Activated gamma-delta T cell treated with Interleukin-2 at 50 U/mL for 16 hours (primary cell): Measurements from ENCODE around the gene BRSK2.
"Not testable (repeated sequence)": the region's sequence is repeated elsewhere in the genome, so short reads cannot be mapped to it uniquely, and the experiment has no call there.

Experiments used
- DNase-seq: peaks from one replicate; pipeline ENCODE4 v3.0.0-alpha.2; 2020

Gene BRSK2

GRCh38 chr11:1354125-1354938 lies 35.4 kb upstream of the BRSK2 start:
- DNase-seq: no peak

DNA sequence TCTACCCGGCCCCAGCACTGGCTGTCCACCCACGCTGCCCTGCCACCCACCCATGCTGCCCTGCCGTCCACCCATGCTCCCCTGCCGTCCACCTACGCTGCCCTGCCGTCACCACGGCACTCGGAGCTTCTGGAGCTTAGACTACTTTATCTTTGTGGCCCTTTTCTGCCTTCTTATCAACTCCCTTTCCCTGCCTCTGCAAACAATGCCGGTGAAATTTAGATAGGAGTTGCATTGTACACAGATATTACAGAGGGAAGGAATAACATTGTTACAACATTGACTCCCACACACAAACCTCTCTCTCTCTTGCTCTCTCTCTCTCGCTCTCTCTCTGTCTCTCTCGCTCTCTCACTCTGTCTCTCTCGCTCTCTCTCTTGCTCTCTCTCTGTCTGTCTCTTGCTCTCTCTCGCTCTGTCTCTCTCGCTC lies 33.7 kb upstream of the BRSK2 start:
- DNase-seq: no peak

GRCh38 chr11:1356478-1356960 lies 33.2 kb upstream of the BRSK2 start:
- DNase-seq: no peak

- DNase-seq: no peak
Observed at GRCh38 chr11:1358286-1358685, 31.4 kb upstream of the BRSK2 start.

GRCh38 chr11:1358931-1359330 lies 30.8 kb upstream of the BRSK2 start:
- not testable (repeated sequence) for DNase-seq

GRCh38 chr11:1359556-1359955 lies 30.2 kb upstream of the BRSK2 start:
- no peak for DNase-seq

- no peak for DNase-seq
Observed at GRCh38 chr11:1360181-1360834, 29.4 kb upstream of the BRSK2 start.

GRCh38 chr11:1360835-1361357 lies 28.8 kb upstream of the BRSK2 start:
- no peak for DNase-seq

DNA sequence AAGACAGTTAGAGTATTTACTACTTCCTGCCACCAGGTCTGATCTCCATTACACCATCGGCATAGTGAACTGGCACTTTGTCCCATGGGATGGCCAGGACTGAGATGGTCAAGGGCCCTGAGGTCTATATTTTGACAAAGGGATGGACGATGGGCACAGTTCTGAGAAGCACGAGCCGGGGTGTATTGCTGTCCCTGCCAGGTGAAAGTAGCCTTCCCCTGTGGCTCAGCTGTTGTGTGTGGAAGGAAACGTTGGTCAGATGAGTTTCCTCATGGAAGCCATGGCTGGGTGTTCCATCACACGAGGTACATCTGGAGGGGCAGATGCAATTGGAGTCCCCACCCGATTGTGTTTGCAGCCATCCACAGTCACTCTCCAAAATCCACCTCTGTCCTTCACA lies 27.9 kb upstream of the BRSK2 start:
- no peak for DNase-seq

GRCh38 chr11:1367721-1368120 lies 22.0 kb upstream of the BRSK2 start:
- DNase-seq: no peak

- no peak for DNase-seq
Observed at GRCh38 chr11:1368216-1368615, 21.5 kb upstream of the BRSK2 start.

DNA sequence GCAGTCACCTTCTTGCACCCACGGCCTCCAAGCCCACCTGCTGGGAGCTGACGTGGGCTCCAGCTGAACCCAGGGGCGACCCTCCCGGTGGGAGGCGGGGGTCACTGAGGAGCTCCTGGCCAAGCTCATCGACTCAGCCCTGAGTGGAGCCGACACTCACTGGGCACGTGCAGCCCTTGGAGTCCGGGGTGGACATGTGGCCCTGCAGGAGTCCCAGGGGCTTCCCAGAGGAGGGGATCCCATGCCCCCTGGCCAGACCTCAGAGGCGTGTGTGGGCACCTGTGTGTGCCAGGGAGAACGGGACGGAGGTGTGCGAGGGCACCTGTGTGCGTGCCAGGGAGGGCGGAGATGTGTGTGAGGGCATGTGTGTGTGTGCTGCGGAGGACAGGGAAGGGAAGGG lies 20.8 kb upstream of the BRSK2 start:
- no peak for DNase-seq

DNA sequence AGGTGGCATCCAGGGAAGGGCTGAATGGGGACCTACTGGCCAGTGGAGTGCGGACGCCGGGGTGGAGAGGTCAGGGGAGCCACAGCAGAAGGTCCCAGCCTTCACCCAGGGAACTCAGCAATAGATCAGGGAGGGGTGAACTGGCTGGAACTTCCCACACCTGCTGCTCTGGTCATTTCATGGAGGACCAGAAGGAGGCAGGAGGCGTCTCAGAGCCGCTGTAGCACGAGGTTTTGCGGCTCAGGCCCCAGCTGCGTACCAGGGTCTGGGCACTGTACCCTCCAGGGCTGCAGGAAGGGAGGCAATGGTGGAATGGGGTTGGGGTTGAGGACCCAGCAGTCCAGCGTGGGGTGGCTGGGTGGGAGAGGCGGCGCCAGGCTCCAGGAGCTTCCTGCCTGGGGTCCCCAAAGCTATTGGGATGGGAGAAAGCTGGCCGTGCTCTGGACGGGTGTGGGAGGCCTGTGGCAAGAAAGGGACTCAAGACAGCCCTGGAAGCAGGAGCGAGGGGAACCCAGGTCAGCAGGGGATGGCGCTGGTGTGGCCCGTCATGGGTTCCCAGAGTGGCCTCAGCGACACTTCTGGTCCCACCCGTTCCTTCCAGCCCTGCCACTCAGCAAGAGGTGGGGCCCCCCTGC lies 20.2 kb upstream of the BRSK2 start:
- DNase-seq: no peak

GRCh38 chr11:1370186-1371025 lies 19.3 kb upstream of the BRSK2 start:
- DNase-seq: no peak

DNA sequence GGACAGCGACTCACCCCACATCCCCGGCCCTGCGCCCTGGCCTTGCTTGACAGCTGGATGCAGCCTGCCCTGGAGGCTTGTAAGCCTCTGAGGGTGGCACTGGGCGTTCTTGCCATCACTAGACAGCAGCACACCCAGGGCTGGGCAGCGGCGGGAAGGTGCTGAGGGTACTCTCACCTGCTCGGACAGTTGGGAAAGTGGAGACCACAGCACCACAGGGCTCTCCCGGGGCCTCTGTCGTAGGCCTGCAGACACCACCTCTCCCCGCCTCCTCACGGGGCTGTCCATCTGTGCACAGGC lies 18.8 kb upstream of the BRSK2 start:
- no peak for DNase-seq

GRCh38 chr11:1371377-1371776 lies 18.4 kb upstream of the BRSK2 start:
- no peak for DNase-seq

DNA sequence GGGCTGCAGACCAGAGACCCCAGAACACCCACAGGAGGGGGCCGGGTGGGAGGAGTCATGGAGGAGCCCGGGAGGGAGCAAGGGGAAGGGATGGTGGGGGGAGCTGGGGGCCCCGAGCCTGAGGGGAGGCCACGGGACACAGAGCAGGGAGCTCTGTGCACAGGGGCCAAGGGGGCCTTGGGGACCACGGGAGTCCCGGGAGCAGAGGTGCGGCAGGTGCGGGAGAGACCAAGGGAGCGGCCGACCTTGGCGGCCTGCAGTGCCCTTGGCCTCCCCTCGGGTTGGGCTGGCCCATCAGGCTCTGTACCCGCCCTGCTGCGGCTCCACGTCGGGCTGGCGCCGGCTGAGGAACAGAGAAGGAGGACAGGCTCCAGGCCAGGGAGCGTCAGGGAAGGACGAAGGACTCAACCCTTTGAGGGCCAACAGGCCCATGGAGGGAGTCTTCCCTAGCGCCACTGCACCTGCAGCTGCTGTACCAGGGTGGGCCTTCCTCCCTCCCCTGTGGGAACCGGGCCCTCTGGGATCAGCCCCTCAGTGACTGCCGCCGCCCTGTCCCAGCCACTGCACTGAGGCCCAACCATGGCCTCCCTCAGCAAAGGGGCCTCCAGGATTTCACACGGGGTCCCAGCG lies 17.8 kb upstream of the BRSK2 start:
- DNase-seq: no peak

GRCh38 chr11:1372660-1373059 lies 17.1 kb upstream of the BRSK2 start:
- no peak for DNase-seq

- no peak for DNase-seq
Observed at GRCh38 chr11:1373536-1374214, 16.1 kb upstream of the BRSK2 start.

DNA sequence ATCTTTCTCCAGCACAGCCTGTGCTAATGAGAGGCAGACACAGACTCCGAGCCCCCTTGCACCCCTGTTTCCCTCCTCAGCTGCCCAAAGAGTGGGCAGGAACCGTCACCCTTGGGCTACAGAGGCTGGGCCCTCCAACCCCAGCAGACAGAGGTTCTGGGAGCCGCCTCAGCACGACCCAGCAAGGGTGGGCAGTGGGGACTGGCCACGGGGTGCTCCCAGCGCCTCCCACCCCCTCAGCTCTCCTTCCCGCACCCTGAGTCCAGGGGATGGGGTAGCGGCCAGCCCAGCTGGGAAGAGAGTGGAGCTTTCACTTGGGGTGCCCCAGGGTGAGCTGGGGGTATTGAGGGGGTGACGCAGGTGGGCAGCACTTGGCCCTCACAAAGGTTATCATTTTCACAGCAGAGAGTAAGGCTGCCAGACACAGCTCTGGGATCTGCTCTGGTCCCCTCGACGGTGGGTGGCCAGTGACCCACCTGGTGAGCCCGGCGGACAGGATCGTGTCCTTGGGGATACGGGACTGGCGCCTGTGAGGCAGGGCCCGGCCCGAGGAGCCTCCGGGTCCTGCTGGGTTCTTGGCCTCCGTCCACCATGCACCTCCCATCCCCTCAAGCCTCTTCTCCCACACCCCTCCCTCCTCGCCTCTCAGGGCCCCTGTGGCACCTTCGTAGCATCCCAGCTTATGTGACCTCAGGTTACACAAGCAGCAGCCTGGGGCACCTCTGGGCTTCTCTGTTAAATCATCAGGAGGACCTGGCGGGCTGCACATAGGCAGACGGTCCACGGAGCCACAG lies 14.4 kb upstream of the BRSK2 start:
- no peak for DNase-seq

- no peak for DNase-seq
Observed at GRCh38 chr11:1375955-1376258, 13.8 kb upstream of the BRSK2 start.
